ENCODE results near the gene METTL2B.

- TF ChIP-seq, protein P1, sequence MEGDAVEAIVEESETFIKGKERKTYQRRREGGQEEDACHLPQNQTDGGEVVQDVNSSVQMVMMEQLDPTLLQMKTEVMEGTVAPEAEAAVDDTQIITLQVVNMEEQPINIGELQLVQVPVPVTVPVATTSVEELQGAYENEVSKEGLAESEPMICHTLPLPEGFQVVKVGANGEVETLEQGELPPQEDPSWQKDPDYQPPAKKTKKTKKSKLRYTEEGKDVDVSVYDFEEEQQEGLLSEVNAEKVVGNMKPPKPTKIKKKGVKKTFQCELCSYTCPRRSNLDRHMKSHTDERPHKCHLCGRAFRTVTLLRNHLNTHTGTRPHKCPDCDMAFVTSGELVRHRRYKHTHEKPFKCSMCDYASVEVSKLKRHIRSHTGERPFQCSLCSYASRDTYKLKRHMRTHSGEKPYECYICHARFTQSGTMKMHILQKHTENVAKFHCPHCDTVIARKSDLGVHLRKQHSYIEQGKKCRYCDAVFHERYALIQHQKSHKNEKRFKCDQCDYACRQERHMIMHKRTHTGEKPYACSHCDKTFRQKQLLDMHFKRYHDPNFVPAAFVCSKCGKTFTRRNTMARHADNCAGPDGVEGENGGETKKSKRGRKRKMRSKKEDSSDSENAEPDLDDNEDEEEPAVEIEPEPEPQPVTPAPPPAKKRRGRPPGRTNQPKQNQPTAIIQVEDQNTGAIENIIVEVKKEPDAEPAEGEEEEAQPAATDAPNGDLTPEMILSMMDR (IDR thresholded peaks at IDR 0.05) = no peak
- TF ChIP-seq EP300 (IDR thresholded peaks at IDR 0.05) = no peak
Measured at GRCh38 chr7:128442356-128442755, 34.2 kb upstream of the METTL2B start.

Data from tibial nerve (tissue), 4 donors.